Activated T-cell treated with anti-CD3 and anti-CD28 coated beads, Interleukin-2, amount 50 U/mL, for 1 hour (primary cell): ENCODE data around the gene CBL.
A peak's percentile ranks its signal among the peaks of the same experiment; 100 is the strongest.
"Not testable (repeated sequence)": the region's sequence is repeated elsewhere in the genome, so short reads cannot be mapped to it uniquely, and the experiment has no call there.

Source experiments
- DNase-seq: peaks from one replicate; pipeline ENCODE4 v3.0.0-alpha.2; 2020

CBL gene

DNA sequence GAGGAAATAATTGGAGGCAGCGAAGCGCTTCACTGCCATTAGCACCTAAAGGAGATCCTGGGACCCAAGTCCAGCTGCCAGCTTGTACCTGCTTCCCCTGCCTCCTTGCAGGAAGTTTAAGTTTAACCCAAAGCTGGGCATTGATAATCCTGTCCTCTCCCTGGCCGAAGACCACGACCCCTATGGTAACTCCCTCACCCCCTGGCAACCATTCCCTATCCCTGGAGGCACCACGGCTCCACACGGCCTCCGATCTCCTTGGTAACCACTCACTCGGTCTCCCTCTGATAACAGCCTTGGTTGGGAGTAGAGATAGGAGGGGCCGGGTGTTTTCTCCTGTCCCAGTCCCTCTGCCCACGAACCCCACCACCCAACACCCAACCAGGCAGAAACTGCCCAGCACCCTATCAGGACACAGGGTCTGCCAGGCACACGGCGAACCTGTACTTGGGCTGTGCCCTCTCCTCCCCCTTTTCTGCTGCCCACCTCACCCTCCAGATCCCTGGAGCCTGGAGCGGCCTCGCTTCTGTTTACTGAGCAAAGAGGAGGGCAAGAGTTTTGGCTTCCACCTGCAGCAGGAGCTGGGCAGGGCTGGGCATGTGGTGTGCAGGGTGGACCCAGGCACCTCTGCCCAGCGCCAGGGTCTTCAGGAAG lies 20.0 kb upstream of the CBL start:
- no peak for DNase-seq

DNA sequence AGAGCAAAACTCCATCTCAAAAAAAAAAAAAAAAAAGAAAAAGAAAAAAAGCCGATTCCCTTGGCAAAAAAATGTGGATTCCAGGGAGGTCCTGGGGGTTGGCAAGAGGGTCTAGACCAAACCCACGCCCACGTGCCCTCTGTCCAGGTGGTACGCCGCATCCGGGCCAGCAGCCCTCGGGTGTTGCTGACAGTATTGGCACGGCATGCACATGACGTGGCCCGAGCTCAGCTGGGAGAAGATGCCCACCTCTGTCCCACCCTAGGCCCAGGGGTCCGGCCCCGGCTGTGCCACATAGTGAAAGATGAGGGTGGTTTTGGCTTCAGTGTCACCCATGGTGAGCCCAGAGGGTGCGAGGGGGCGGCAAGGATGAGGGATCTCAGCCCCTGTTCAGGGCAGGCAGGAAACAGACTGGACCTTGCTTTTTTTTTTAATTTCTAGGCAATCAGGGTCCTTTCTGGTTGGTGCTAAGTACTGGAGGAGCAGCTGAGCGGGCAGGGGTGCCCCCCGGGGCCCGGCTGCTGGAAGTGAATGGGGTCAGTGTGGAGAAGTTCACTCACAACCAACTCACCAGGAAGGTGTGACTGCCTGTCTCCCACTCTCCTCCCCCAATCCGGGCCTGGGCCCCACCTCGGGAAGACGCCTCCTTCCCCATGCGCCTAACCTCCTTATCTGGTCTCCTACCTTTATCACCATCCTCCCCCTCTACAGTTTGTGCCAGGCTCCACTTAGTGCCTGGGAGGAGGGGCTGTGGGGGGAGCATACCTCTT lies 18.8 kb upstream of the CBL start:
- DNase-seq = no peak

- no peak for DNase-seq
These were observed 18.1 kb upstream of the CBL start for GRCh38 chr11:119188067-119188466.

- no peak for DNase-seq
These were observed 17.3 kb upstream of the CBL start for GRCh38 chr11:119188887-119189286.

DNA sequence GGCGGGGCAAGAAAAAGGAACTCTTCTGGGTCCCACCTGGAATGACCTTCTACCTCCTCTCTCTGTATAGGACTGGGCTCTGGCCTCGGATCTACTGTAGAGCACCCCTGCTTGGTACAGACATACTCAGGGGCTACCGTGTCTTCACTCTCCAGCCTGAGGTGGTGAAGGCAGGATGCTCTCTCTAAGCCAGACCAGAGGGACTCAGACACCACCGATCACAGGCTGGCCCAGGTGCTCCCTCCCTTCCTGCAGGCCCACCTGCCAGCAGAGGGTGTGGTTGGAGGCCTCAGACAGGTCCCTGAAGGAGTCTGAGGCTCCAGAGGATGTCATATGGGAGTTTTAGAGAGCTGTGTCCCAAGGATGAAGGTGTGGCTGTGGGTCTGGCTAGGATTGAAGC lies 16.7 kb upstream of the CBL start:
- DNase-seq = no peak

GRCh38 chr11:119190531-119190930 lies 15.6 kb upstream of the CBL start:
- no peak for DNase-seq

GRCh38 chr11:119191265-119191664 lies 14.9 kb upstream of the CBL start:
- not testable (repeated sequence) for DNase-seq

DNA sequence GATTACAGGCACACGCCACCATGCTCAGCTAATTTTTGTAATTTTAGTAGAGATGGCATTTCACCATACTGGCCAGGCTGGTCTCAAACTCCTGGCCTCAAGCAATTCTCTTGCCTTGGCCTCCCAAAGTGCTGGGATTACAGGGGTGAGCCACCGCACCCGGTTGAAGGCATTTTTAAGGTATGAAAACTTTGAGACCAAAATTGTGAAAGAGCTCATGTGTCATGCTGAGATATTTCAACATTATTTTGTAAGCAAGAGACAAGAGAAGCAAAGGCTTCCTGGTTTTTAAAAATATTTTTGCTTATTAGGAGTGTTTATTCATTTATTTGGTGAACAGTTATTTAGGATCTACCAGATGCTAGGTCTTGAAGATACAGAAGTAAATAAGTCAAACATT lies 14.0 kb upstream of the CBL start:
- no peak for DNase-seq

- DNase-seq = no peak
These were observed 13.1 kb upstream of the CBL start for GRCh38 chr11:119193001-119193400.

DNA sequence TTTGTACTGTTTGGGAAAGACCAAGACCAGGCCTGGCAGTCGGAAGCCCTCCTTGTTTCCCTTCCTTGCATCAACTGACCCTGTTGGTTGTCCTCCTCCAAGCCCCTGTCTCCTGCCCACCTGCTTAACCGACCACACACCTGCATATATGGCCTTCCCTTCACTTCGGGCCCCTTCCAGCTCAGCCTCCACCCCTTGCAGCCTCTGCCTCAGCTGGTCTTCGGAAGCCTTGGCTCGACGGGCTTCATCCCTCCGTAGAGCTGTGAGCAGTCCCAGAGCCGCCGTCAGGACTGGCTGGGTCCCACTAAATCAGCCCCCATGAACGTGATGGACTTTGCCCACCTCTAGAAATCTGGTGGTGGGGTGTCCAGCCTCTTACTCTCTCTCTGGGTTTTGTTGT lies 12.5 kb upstream of the CBL start:
- DNase-seq = no peak

DNA sequence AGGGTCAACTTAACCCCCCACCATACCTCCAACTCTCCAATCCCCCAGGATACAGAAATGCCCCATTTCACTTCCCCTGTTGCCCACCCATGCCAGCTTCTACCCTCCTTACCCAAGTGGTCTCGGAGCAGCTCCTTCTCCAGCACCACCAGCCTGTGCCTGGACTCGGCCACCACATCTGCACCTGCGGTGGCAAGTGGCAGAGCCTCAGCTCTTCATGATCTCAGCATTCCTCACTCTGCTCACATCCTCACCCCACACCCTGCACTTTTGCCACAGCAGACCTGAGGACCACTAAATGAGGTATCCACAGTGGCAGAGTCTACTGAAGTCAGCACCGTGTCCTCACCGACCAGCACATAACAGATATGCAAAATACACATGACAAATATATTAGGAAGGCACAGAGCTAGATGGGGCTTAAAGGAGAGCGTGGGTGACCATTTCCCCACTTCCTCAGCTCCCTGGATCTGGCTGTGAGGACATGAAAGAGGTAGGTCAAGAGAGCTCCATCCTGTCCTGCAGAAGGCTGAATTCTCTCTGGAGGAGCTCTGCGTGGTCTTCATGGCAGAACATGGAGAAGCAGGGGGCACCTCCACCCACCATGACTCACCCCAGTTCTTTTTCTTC lies 11.2 kb upstream of the CBL start:
- no peak for DNase-seq

- DNase-seq = no peak
These were observed 10.5 kb upstream of the CBL start for GRCh38 chr11:119195680-119196079.

DNA sequence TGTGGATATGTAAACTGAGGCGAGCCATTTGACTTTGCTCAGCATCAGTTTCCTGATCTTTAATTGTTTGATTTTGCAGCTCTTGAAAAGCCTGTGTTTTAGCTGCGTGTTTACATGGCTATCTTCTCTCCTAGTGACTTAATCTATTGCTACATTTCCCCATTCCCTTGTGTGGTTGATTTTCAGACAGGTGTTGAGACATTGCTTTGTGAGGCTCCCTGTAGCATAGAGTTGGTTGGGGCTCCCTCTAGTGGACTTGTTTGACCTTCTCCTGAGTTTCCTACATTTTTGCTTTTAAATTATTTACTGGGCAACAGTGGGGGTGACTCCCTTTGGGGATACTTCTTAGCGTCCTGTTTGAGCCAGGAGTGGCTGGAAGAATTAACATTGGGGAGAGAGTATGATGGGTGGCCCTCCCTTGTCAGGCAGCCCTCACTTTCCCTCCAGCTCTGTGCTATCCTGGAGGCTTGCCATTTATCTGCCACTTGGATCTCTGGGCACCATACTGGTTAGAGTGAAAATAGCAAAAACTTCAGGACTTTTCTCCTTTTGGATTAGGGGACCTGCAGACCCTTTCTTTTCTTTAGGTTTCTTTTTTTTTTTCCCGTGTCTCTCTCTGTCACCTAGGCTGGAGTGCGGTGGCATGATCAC lies 9.2 kb upstream of the CBL start:
- peak; percentile 38 for DNase-seq

- DNase-seq = no peak
These were observed 7.2 kb upstream of the CBL start for GRCh38 chr11:119198925-119199324.

GRCh38 chr11:119201236-119201635 lies 4.9 kb upstream of the CBL start:
- not testable (repeated sequence) for DNase-seq

DNA sequence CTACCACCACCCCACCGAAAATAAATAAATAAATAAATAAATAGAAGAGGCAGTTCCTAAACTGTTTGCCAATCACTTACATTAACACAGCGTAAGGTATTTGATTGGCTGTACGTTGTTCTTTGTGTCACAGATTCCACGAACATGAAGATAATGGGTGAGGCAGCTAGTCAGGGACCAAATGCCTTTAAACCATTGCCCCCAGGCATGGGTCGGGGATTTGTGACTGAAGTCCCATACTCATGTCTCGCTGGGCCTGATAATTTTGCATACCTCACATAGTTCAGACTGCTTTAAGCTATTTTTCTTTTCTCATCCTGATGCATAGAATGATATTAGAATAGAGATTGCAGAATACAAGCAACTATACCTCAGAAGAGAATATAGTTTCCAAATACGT lies 3.6 kb upstream of the CBL start:
- DNase-seq = no peak

DNA sequence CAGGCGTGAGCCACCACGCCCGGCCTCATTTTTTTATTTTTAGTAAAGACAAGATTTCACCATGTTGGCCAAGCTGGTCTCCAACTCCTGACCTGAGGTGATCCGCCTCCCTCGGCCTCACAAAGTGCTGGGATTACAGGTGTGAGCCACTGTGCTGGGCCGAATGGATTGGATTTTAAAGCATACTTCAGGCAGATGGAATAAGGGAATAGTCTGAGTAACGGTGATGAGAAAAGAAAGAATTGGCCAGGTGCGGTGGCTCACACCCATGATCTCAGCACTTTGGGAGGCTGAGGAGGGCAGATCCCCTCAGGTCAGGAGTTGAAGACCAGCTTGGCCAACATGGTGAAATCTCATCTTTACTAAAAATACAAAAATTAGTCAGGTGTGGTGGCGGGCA lies 2.1 kb upstream of the CBL start:
- no peak for DNase-seq

DNA sequence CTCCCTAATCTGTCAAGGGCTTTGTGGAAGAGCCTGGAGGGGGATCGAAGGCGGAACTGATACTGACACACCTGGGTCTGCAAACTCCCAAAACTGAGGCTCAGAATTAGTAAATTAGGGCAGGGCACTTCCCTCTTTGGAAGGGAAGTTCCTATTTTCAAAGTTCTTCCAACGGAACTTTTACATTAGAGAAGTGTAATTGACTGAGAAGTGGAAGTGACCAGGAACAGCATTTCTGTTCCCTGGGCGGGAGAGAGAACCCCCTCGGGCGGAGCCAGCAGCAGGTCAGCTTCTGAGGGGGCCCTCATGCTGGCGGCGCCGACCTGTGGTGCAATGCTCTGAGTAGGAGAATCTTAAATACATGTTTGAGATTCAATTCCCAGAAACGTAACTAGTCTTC lies 1.1 kb upstream of the CBL start:
- DNase-seq = no peak

GRCh38 chr11:119206511-119207414 lies 624 bp downstream of the CBL start:
- peak; percentile 54 for DNase-seq

DNA sequence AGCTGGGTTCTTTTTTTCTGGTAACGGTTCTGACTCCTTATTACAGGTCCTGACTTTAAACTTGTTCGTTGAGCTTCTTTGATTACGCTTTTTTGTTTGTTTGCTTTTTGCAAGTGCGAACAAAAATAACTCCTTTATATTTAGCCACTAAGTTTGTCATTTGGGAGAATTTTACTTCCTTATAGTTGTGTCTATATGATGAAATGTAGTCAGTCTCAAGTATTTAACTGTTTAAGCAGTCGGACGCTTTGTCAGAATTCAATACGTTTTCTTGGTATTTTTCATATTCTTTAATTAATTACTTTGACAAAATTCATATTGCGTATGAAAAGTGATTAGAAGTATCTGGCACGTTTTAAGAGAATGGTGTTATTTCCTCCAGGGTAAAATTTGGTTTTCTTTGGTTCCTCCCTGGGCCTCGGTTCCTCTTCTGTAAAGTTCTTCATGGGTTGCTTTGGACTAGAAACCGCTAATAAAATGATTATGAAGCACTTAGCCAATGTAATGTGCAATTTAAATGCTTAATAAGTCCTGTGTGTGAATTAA lies 1.3 kb downstream of the CBL start:
- no peak for DNase-seq

- DNase-seq = no peak
These were observed 3.0 kb downstream of the CBL start for GRCh38 chr11:119209186-119209585.

DNA sequence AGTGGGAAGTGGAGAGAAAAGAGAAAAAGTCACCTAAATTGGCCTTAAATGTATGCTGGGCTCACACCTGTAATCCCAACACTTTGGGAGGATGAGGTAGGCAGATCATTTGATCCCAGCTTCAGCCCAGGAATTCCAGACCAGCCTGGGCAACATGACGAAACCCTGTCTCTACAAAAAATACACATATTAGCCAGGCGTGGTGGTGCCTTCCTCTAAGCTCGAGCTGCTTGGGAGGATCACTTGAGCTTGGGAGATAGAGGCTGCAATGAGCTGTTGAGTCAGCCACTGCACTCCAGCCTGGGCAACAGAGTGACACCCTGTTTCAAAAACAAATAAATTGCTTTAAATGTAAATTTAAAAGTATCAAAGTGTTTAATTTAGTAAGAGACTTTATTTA lies 3.9 kb downstream of the CBL start:
- no peak for DNase-seq
